ENCODE measurements around the gene LARP1. TPM values are rescaled to one million over a fixed set of nuclear protein-coding genes. Genes with fewer than 3 reads are reported as not detected.

The LARP1 gene
- total RNA-seq, 1 donor from 2014 or later = 249 TPM

GRCh38 chr5:154842689-154843530, 87.7 kb downstream of the LARP1 start:
- Mint-ChIP-seq H3K4me3 (no peak overlapping the region), H3K9me3 (no peaks in the 10 kb centered on the region), H3K27ac (no peak overlapping the region), H3K27me3 (ENCODE audit: low read depth) (no peaks in the 10 kb centered on the region), H3K4me1 (peaks cover 13% of the 10 kb centered on the region), H3K36me3 (peaks cover 12% of the 10 kb centered on the region)
- DNase-seq (ENCODE audit: low spot score in 2 of 2, unreplicated experiment in 2 of 2) = no peak
- TF ChIP-seq, protein P1, sequence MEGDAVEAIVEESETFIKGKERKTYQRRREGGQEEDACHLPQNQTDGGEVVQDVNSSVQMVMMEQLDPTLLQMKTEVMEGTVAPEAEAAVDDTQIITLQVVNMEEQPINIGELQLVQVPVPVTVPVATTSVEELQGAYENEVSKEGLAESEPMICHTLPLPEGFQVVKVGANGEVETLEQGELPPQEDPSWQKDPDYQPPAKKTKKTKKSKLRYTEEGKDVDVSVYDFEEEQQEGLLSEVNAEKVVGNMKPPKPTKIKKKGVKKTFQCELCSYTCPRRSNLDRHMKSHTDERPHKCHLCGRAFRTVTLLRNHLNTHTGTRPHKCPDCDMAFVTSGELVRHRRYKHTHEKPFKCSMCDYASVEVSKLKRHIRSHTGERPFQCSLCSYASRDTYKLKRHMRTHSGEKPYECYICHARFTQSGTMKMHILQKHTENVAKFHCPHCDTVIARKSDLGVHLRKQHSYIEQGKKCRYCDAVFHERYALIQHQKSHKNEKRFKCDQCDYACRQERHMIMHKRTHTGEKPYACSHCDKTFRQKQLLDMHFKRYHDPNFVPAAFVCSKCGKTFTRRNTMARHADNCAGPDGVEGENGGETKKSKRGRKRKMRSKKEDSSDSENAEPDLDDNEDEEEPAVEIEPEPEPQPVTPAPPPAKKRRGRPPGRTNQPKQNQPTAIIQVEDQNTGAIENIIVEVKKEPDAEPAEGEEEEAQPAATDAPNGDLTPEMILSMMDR (IDR thresholded peaks at IDR 0.05; ENCODE audit: unreplicated experiment) = no peak

GRCh38 chr5:154844809-154845208, 89.6 kb downstream of the LARP1 start:
- Mint-ChIP-seq H3K4me1 (peaks cover 21% of the 10 kb centered on the region), H3K4me3 (no peak overlapping the region), H3K36me3 (peaks cover 7% of the 10 kb centered on the region), H3K27ac (no peak overlapping the region), H3K27me3 (ENCODE audit: low read depth) (no peaks in the 10 kb centered on the region), H3K9me3 (no peaks in the 10 kb centered on the region)
- TF ChIP-seq, protein P1 (IDR thresholded peaks at IDR 0.05; ENCODE audit: unreplicated experiment) = no peak
- DNase-seq (ENCODE audit: low spot score in 2 of 2, unreplicated experiment in 2 of 2) = no peak

- peak overlapping the region; percentile 85 for H3K4me3 Mint-ChIP-seq
These were observed 94.1 kb downstream of the LARP1 start for GRCh38 chr5:154849264-154849785.

DNA sequence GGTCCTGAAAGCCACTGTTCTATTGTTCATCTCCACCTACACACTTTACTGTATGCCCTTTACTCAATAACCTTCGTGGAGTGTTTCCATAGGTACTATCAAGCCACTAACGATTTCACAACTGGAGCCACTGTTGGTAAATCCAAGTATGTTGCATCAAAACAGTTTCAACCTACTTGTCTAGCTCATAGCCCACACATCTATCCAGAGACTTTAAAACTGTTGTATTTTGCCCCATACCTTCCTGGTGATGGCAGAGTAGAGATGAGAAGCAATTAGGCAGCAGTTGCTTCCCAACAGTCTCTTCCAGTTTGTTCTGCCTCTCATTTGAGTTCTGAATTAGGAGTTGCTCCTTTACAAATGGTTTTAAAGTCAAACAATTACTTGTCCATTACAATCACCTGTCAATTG, 94.6 kb downstream of the LARP1 start:
- TF ChIP-seq, protein P1 (IDR thresholded peaks at IDR 0.05; ENCODE audit: unreplicated experiment) = no peak
- Mint-ChIP-seq H3K36me3 (peaks cover 7% of the 10 kb centered on the region), H3K27me3 (ENCODE audit: low read depth) (no peaks in the 10 kb centered on the region), H3K27ac (peak overlapping the region; percentile 97), H3K9me3 (no peaks in the 10 kb centered on the region), H3K4me1 (peaks cover 30% of the 10 kb centered on the region), H3K4me3 (peak overlapping the region; percentile 85)
- no peak for DNase-seq (ENCODE audit: low spot score in 2 of 2, unreplicated experiment in 2 of 2)

More at GRCh38 chr5:154849264-154849785, 94.1 kb downstream of the LARP1 start:
- no peak for DNase-seq (ENCODE audit: low spot score in 2 of 2, unreplicated experiment in 2 of 2)
- Mint-ChIP-seq H3K9me3 (no peaks in the 10 kb centered on the region), H3K27ac (peak overlapping the region; percentile 97), H3K27me3 (ENCODE audit: low read depth) (no peaks in the 10 kb centered on the region), H3K4me1 (peaks cover 33% of the 10 kb centered on the region), H3K36me3 (peaks cover 7% of the 10 kb centered on the region)
- TF ChIP-seq, protein P1 (IDR thresholded peaks at IDR 0.05; ENCODE audit: unreplicated experiment) = no peak

DNA sequence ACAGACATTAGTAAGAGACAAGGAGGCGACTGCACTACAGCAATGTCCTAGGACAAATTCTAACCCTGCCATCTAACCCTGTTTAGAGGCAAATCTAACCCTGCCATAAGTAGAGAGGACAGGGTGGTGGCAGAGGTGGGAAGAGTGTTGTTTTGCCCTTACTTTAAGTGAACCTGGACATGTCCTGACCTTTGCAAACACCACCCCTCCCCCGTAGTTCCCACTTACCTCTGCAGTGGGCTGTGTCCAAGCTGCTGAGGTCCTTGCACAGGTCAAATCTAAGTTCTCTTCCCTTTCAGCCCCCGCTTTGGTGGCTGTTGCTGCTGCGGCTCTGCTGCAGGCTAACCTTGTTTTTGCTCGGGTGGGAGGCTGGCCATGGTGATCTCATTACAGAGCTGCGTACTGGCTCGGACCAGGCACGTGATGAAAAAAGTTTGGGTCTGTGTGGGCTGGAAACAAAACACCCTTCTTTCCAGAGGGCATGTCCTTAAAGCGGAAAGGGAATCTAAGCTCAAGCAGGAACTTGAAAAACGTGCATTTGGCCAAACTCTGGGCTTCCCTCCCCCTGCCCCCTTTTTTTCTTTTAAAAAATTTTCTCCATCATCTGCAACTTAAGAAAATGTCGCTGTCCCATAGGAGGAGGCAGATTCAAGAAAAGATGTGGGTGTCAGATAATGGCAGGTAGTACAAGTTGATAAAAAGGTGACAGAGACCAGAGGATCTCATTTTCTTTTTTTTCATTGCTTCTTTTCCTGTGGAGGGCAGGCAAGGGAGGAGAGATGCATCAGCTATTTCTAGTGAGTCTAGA, 95.3 kb downstream of the LARP1 start, which contains the start of gene FAXDC2:
FAXDC2 (minus strand) TSS at position 349 of the 808 bp plus-strand sequence. CDS start 12,425 bp downstream, outside the sequence.
- TF ChIP-seq, protein P1 (IDR thresholded peaks at IDR 0.05; ENCODE audit: unreplicated experiment) = no peak
- peak within 1 kb of the TSS; percentile 85 for H3K4me3 Mint-ChIP-seq
- peaks cover 29% of the 10 kb centered on the region for H3K4me1 Mint-ChIP-seq
- H3K27ac Mint-ChIP-seq = peak within 1 kb of the TSS; percentile 97
- H3K36me3 Mint-ChIP-seq = peaks cover 4% of the 10 kb centered on the region
- no peaks in the 10 kb centered on the region for H3K9me3 Mint-ChIP-seq
- peak; percentile 41 to 73 for DNase-seq (ENCODE audit: low spot score in 2 of 2, unreplicated experiment in 2 of 2)
- no peaks in the 10 kb centered on the region for H3K27me3 Mint-ChIP-seq (ENCODE audit: low read depth)

All from mesothelial cell of epicardium (in vitro differentiated cells).